ENCODE measurements around the gene OR6C68. TPM values are rescaled to one million over a fixed set of nuclear protein-coding genes. Genes with fewer than 3 reads are reported as not detected.
"Not testable (repeated sequence)": the region's sequence is repeated elsewhere in the genome, so short reads cannot be mapped to it uniquely, and the experiment has no call there.

The OR6C68 gene
- total RNA-seq, result not detected

DNA sequence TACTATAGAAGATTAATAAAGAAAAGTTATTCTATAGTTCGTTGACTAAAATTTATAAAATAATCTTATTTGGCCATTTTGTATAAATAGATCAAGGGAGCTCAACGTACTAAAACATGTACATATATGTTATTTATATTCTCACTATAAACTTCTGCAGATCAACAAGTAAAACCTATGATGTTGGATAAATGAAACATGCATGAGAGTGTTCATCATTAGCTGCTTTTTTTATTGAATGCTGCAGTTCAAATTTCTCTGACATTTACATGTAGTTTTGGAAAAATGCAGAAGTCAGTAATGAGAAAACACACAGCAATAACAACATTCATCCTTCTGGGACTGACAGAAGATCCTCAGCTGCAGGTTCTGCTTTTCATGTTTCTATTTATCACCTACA, at the start of gene OR6C68:
OR6C68 (plus strand) TSS at position 301 of the 400 bp plus-strand sequence; CDS start at position 301, 0 bp downstream.
- DNase-seq, result no peak

DNA sequence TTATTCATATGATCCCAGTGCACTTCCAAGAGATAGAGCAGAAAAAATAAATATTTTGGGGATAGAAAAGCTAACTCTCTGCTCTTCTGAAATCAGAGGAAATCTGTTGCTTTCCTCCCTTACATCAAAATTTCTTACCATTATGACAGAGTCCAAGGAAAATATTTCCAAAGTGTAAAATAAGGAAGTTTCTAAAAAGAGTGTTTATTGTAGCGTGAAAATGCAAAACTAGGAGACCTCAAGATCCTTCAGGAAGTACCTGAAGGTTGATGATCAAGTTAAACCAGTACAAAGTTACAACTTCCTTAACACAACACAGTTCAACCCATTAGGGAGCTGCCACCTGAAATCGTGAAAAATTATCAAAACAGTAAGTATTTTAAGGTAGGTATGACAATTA, 48.4 kb upstream of the OR6C68 start, which contains the start of gene OR6C2:
OR6C2 (plus strand) TSS at position 301 of the 400 bp plus-strand sequence. CDS start 8,138 bp downstream, outside the sequence.
- no peak for DNase-seq

DNA sequence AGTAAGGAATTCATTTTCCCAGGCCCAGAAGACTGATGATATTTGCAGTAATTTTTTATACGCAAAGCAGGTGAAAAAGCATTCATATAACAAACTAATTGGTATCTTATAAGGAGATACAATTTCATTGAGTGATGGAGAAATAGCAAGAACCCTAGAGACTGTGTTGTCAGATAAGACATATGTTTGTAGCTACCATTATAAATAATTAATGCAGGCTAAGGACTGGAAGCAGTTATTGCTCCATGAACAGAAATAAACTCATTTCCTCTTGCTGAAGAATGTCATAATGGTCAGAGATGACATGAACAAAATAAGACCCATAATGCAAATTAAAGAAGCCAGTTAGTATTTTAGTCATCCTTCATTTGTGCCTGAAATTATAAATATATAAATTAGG, 46.8 kb upstream of the OR6C68 start:
- DNase-seq, result no peak

DNA sequence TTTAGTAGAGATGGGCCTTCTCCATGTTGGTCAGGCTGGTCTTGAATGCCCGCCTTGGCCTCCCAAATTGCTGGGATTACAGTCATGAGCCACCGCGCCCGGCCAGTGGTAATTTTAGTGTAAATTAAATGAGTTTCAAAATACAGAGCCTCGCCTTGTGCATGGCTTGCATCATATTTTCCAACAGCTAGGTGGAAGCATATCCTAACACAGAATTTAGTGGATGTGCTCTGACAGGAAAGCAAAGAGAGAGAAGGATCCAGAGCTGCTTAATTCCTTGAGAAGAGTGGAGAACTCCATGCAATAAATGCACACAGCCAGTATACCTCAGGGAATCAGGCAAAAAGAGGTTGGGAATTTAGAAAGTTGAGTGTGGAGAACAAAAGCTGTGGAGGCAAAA, 45.9 kb upstream of the OR6C68 start:
- DNase-seq, result no peak

DNA sequence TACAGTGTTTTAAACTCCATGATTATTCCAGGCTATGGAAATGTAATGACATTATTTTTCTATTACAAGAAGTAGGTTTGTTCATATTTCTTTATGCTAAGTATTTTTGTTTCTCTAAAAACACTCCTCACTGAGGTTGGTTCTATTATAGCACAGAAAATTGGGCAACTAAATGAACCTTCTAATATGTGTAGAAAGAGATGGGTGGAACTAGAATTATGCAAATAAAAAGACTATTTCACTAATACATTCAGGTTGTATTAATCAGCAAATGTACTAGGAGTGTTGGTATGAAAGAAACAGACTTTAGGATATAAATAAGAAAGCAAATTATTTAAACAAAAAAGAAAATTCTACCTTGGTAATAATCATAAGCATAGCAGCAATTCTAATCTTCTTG, 43.4 kb upstream of the OR6C68 start:
- DNase-seq, result no peak

DNA sequence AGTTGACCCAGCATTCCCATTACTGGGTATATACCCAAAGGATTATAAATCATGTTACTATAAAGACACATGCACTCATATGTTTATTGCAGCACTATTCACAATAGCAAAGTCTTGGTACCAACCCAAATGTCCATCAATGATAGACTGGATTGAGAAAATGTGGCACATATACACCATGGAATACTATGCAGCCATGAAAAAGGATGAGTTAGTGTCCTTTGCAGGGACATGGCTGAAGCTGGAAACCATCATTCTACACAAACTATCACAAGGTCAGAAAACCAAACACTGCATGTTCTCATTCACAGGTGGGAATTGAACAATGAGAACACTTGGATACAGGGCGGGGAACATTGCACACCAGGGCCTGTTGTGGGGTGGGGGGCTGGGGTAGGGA, 27.3 kb upstream of the OR6C68 start:
- not testable (repeated sequence) for DNase-seq

DNA sequence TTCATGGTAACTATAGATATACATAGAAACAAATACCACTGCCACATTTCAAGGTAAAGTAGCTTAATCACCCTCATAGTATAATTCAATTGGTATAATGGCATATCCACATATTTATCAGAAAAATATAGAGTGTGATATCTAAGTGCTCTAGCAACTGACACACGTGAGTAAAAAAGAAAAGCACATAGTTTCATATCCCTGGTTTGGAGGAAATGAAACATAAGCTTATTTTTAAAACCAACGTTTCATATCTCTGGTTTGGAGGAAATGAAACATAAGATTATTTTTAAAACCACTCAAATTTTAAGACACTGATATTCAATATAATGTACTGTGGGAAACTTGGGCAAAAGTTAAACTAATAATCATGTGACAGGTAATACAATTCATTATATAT, 24.3 kb upstream of the OR6C68 start:
- no peak for DNase-seq

DNA sequence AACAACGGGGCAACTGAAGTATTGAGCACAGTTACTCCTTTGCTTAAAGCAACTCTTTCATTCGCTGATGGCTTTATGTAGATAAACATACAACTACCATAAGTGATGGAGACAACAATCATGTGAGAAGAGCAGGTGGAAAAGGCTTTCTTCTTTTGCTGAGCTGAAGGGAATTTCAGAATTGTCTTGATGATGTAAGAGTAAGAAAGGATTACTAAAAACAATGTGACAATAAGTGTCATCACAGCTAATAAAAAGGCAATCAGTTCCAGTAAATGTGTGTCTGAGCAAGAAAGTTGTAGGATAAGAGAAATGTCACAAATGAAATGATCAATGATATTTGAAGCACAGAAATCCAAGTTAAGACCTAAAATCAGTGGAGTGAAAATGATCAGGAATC, 22.9 kb upstream of the OR6C68 start:
- DNase-seq, result no peak

DNA sequence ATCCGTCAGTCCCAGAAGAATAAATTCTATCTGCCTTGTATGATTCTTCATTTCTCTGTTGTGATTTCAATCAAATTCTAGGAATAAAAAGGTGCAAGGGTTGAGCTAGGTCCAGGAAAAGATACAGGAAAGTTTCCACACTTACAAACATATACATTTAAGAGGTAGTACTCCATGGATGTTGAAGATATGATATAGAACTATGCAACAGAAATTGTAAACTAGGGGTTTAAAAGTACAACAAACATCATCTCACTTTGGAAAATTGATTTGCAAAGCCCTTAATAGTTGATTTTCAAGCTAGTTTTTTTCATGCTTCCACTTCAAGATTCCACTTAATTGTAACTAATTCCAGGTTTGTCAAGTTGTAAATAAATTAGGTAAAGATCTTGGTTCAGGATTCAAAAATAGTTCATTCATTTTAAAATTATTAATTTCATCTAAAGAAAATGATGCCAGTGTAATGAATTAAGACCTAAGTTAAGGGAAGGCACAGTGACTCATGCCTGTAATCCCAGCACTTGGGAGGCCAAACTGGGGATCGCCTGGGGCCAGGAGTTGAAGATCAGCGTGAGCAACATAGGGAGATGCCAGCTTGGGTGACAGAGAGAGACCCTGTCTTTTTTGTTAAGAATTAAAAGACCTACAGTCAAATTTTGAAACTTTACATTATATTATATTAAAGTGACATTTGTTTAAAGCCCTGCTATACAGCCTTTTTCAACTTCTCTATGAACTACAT, 21.9 kb upstream of the OR6C68 start, which contains the start of gene OR6C70:
OR6C70 (minus strand) TSS at position 51 of the 742 bp plus-strand sequence; CDS start at position 51, 0 bp downstream.
- no peak for DNase-seq

DNA sequence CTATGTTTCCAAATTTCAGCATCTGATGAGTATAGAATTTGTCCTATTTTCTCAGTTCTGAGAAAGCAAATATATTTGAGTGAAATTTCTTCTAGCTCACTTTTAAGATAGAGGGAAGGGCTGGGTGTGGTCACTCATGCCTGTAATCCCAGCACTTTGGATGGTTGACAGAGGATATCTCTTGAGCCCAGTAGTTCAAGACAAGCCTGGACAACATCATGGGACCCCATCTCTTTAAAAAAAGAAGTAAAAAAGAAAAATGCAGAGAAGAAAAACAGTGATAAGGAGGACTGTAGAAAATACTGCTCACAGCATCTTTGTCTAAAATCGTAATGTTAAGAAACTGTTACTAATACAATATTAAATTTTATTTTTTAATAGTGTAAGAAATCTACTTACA, 19.9 kb upstream of the OR6C68 start:
- no peak for DNase-seq

DNA sequence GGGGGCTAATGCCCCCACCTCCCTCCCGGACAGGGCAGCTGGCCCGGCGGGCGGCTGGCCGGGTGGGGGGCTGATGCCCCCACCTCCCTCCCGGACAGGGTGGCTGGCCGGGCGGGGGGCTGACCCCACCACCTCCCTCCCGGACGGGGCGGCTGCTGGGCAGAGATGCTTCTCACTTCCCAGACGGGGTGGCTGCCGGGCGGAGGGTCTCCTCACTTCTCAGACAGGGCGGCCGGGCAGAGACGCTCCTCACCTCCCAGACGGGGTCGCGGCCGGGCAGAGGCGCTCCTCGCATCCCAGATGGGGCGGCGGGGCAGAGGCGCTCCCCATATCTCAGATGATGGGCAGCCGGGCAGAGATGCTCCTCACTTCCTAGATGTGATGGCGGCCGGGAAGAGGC, 13.0 kb upstream of the OR6C68 start:
- not testable (repeated sequence) for DNase-seq

DNA sequence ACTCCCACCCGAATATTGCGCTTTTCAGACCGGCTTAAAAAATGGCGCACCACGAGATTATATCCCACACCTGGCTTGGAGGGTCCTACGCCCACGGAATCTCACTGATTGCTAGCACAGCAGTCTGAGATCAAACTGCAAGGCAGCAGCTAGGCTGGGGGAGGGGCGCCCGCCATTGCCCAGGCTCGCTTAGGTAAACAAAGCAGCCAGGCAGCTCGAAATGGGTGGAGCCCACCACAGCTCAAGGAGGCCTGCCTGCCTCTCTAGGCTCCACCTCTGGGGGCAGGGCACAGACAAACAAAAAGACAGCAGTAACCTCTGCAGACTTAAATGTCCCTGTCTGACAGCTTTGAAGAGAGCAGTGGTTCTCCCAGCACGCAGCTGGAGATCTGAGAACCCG, 7.9 kb upstream of the OR6C68 start:
- not testable (repeated sequence) for DNase-seq

DNA sequence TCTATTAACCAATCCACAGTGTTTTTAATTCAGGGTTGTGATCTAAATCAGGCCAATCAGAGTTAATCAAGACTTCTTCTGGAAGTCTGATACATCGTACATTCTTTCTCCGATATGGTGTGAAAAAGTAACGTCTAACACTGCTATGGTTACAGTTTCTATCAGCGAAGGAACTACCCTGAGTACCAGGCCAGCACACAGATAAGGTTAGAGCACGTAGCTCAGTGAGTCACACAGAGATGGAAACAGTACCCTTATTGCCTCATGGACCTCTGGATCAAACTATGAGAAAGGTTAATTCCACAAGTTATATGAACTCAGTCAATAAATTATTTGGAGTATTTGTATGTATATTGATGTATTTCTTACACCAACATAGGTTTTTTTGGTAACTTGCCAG, 3.3 kb downstream of the OR6C68 start:
- no peak for DNase-seq

DNA sequence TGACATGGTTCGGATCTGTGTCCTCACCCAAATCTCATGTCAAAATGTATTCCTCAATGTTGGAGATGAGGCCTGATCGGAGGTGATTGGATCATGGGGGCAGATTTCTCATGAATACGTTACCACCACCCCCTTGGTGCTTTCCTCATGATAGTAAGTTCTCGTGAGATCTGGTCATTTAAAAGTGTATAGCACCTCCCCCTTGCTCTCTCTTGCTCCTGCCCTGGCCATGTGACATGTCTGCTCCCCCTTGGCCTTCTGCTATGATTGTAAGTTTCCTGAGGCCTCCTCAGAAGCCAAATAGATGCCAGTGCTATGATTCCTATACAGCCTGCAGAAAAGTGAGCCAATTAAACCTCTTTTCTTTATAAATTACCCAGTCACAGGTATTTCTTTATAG, 7.1 kb downstream of the OR6C68 start:
- DNase-seq, result no peak

DNA sequence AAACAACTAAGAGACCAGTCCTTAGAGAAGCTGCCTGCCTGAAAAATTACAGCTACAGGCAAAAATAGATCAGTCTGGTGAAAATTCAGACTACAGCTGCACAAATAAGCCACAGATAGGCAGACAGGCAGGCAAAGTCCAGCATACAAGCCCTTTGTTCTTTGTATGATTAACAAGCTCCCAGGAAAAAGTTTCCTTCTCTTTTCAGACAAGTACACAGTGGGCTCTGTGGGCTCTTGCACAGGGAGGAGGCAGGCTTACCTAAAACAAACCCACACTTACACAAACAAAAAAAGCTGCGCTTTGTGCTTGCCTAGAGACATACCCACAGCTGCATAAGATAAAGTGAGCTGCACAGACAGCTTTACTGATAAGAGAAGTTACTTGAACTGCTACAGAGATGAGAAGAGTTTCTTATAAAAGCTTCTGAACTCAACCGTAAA, 7.7 kb downstream of the OR6C68 start:
- DNase-seq, result no peak

DNA sequence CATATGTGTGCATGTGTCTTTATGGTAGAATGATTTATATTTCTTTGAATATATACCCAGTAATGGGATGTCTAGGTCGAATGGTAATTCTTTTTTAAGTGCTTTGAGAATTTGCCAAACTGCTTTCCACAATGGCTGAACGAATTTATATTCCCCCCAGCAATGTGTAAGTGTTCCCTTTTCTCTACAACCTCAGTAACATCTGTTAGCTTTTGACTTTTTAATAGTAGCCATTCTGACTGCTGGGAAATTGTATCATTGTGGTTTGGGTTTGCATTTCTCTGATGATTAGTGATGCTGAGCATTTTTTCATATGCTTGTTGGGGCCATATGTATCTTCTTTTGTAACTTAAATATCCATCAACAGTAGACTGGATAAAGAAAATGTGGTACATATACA, 9.4 kb downstream of the OR6C68 start:
- DNase-seq, result no peak

DNA sequence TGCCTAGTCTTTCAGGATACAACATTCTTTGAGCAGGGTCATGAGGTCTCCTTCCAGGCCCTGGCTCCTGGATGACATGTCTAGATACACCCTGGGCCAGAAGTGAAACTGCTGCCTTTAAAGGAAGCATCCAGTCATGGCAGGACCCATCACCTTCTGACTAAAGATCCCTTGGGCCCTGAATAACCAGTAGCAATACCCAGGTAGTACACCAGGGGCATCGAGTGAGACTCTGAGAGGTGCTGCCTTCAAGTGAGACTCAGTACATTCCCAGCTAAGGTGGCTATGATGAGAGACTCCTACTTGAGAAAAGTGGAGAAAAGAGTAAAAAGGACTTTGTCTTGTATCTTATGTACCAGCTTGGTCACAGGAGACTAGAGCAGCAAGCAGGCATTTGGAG, 23.5 kb downstream of the OR6C68 start:
- no peak for DNase-seq

DNA sequence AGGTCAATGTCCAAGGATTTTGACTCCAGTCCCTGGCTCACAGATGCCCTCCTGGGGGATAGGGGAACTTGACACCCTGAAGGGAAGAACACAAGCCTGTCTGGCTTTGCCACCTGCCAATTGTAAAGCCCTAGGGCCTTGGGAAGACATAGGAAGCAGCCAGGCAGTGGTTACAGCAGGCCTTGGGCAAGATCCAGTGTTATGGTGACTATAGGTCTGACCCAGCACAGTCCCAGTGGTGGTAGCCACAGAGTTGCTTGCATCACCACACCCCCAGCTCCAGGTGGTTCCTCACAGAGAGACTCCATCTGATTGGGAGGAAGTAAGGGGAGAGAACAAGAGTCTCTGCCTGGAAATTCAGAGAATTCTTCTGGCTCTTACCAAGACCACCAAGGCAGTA, 24.2 kb downstream of the OR6C68 start:
- no peak for DNase-seq

Other genes with a start within 250 kb of the OR6C68 start
- gene OR6C74, start 247.8 kb upstream of the OR6C68 start, total RNA-seq, result not detected
- not detected for gene OR6C6, start 195.8 kb upstream of the OR6C68 start, total RNA-seq
- gene OR6C1, start 178.0 kb upstream of the OR6C68 start, total RNA-seq, result not detected
- not detected for gene OR6C3, start 161.6 kb upstream of the OR6C68 start, total RNA-seq
- not detected for gene OR6C75, start 129.4 kb upstream of the OR6C68 start, total RNA-seq
- not detected for gene OR6C65, start 91.8 kb upstream of the OR6C68 start, total RNA-seq
- gene OR6C76, start 66.1 kb upstream of the OR6C68 start, total RNA-seq, result not detected
- gene OR6C2, start 48.3 kb upstream of the OR6C68 start, total RNA-seq, result not detected
- not detected for gene OR6C70, start 22.2 kb upstream of the OR6C68 start, total RNA-seq
- not detected for gene OR6C4, start 57.2 kb downstream of the OR6C68 start, total RNA-seq
- not detected for gene OR2AP1, start 80.1 kb downstream of the OR6C68 start, total RNA-seq
- not detected for gene OR10P1, start 144.5 kb downstream of the OR6C68 start, total RNA-seq
- gene ITGA7, start 215.5 kb downstream of the OR6C68 start, total RNA-seq, result 6.2 TPM
- 46.0 TPM for gene BLOC1S1, start 223.7 kb downstream of the OR6C68 start, total RNA-seq
- gene RDH5, start 228.0 kb downstream of the OR6C68 start, total RNA-seq, result 6.6 TPM
- gene CD63, start 236.6 kb downstream of the OR6C68 start, total RNA-seq, result 187 TPM

Data from occipital lobe (tissue), 2 donors.